ENCODE data around the gene TTN. TPM values are rescaled to one million over a fixed set of nuclear protein-coding genes. Genes with fewer than 3 reads are reported as not detected.
"Not testable (repeated sequence)": the region's sequence is repeated elsewhere in the genome, so short reads cannot be mapped to it uniquely, and the experiment has no call there.

TTN gene
- total RNA-seq, 1 donor from 2014 or later, result under 0.01 TPM

- no peak overlapping the region for H3K4me3 ChIP-seq (ENCODE audit: low read depth, low read length)
- no peaks in the 10 kb centered on the region for H3K27me3 ChIP-seq (ENCODE audit: control insufficient read depth, insufficient read depth, low read length)
- no peaks in the 10 kb centered on the region for H3K36me3 ChIP-seq (ENCODE audit: control insufficient read depth, insufficient read depth, low read length)
- TF ChIP-seq CTCF (IDR thresholded peaks at IDR 0.05; ENCODE audit: insufficient read depth, low read length, poor library complexity, severe bottlenecking), result no peak
- no peak for DNase-seq (ENCODE audit: low read depth)
Measured at GRCh38 chr2:178681081-178681480, 126.1 kb downstream of the TTN start.

DNA sequence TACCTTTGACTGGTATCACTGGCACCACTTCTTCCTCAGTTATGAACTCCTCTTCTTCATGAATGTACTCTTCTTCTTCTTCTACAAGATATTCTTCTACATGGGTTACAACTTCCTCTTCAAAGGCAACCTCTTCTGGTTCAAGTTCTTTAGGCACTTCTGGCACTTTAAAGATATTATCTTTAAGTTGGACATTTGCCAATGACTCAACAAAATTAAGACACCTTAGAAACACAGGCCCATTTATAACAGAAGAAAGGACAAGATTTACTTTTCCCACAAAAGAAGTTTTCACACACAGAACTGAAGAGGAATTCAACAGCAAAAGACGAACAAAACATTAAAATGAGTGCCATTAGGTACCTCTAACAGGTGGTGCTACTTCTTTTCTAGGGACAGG, 127.3 kb downstream of the TTN start:
- Histone ChIP-seq H3K4me3 (ENCODE audit: low read depth, low read length) (no peak overlapping the region), H3K27me3 (ENCODE audit: control insufficient read depth, insufficient read depth, low read length) (no peaks in the 10 kb centered on the region), H3K36me3 (ENCODE audit: control insufficient read depth, insufficient read depth, low read length) (no peaks in the 10 kb centered on the region)
- no peak for TF ChIP-seq CTCF (IDR thresholded peaks at IDR 0.05; ENCODE audit: insufficient read depth, low read length, poor library complexity, severe bottlenecking)
- no peak for DNase-seq (ENCODE audit: low read depth)

DNA sequence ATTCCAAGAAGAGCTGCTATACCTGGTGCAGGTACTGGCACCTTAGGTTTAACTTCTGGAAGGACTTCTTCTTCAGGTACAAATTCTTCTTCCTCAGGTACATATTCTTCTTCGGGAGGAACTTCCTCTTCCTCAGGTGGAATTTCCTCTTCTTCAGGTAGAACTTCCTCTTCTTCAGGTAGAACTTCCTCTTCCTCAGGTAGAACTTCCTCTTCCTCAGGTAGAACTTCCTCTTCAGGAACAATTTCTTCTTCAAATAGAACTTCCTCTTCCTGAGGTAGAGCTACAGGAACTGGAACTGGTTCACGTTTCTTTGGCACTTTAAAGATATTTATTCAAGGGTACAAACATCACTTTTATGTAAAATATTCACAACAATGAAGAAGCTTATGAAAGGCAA, 129.6 kb downstream of the TTN start:
- DNase-seq (ENCODE audit: low read depth), result no peak
- Histone ChIP-seq H3K4me3 (ENCODE audit: low read depth, low read length) (no peak overlapping the region), H3K27me3 (ENCODE audit: control insufficient read depth, insufficient read depth, low read length) (no peaks in the 10 kb centered on the region), H3K36me3 (ENCODE audit: control insufficient read depth, insufficient read depth, low read length) (no peaks in the 10 kb centered on the region)
- TF ChIP-seq CTCF (IDR thresholded peaks at IDR 0.05; ENCODE audit: insufficient read depth, low read length, poor library complexity, severe bottlenecking), result no peak

DNA sequence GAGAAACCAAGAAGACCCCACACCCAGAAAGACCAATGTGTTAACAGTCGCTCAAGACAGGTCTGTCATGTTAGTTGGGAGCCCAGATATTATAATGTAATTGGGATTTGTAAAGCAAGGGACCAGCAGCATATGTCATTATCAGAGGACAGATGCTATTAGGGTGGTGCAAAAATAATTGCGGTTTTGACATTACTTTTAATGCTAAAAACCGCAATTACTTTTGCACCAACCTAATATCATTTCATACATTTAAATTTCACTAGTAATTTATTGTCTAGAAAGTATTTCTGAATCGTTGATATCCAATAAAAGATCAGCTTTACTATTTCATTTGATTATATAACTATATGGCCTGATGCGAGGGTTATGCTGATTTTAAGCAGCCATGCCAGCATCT, 131.2 kb downstream of the TTN start:
- Histone ChIP-seq H3K4me3 (ENCODE audit: low read depth, low read length) (no peak overlapping the region), H3K27me3 (ENCODE audit: control insufficient read depth, insufficient read depth, low read length) (no peaks in the 10 kb centered on the region), H3K36me3 (ENCODE audit: control insufficient read depth, insufficient read depth, low read length) (no peaks in the 10 kb centered on the region)
- DNase-seq (ENCODE audit: low read depth), result no peak
- no peak for TF ChIP-seq CTCF (IDR thresholded peaks at IDR 0.05; ENCODE audit: insufficient read depth, low read length, poor library complexity, severe bottlenecking)

- DNase-seq (ENCODE audit: low read depth), result no peak
- TF ChIP-seq CTCF (IDR thresholded peaks at IDR 0.05; ENCODE audit: insufficient read depth, low read length, poor library complexity, severe bottlenecking), result no peak
- Histone ChIP-seq H3K27me3 (ENCODE audit: control insufficient read depth, insufficient read depth, low read length) (no peaks in the 10 kb centered on the region), H3K4me3 (ENCODE audit: low read depth, low read length) (no peak overlapping the region), H3K36me3 (ENCODE audit: control insufficient read depth, insufficient read depth, low read length) (no peaks in the 10 kb centered on the region)
Measured at GRCh38 chr2:178674122-178674521, 133.1 kb downstream of the TTN start.

DNA sequence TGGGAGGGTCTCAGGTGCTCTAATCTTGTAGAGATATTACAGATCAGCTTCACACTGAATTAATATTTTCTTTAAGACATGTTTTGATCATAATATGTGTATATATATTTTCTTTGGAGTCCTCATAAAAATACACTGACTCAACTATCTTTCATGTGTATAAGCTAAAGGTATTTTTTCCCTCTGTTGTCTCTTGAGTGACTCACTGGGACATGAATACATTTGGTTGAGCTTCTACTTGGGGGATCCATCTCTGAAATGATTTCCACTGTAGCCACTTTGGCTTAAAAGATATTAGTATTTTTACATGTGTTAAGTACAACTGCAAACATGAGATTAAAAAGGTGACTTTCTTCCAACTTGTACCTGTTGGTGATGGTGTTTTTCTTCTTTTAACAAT, 140.8 kb downstream of the TTN start:
- no peak overlapping the region for H3K4me3 ChIP-seq (ENCODE audit: low read depth, low read length)
- DNase-seq (ENCODE audit: low read depth), result no peak
- no peak for TF ChIP-seq CTCF (IDR thresholded peaks at IDR 0.05; ENCODE audit: insufficient read depth, low read length, poor library complexity, severe bottlenecking)
- H3K27me3 ChIP-seq (ENCODE audit: control insufficient read depth, insufficient read depth, low read length), result no peaks in the 10 kb centered on the region
- no peaks in the 10 kb centered on the region for H3K36me3 ChIP-seq (ENCODE audit: control insufficient read depth, insufficient read depth, low read length)

GRCh38 chr2:178658480-178658879, 148.7 kb downstream of the TTN start:
- not testable (repeated sequence) for H3K36me3 ChIP-seq (ENCODE audit: control insufficient read depth, insufficient read depth, low read length); H3K4me3 ChIP-seq (ENCODE audit: low read depth, low read length); H3K27me3 ChIP-seq (ENCODE audit: control insufficient read depth, insufficient read depth, low read length); DNase-seq (ENCODE audit: low read depth)

Data from kidney epithelial cell (primary cell).